B cell (primary cell): ENCODE data around the gene SLCO3A1. TPM values are rescaled to one million over a fixed set of nuclear protein-coding genes. Genes with fewer than 3 reads are reported as not detected.

Source experiments
- ATAC-seq: fragments of 200-7000 bp; cut with Tn5 transposase; one replicate; pipeline ENCODE4 v1.10.0; 2021; ENCODE audit warnings: low read depth, mild to moderate bottlenecking, moderate number of reproducible peaks, moderate library complexity
- CTCF ChIA-PET: fragments of 350-600 bp; sonication (Branson Sonifier 250); formaldehyde crosslinking; loops from one replicate; lab custom pipeline; 2021; ENCODE audit warnings: antibody characterized with exemption, inconsistent platforms; lab: Charles Lee
- POLR2A ChIA-PET: fragments of 350-600 bp; sonication (Branson Sonifier 250); formaldehyde crosslinking; loops from one replicate; lab custom pipeline; 2021; ENCODE audit warnings: antibody characterized with exemption; lab: Charles Lee
- DNase-seq: peaks from one replicate; pipeline ENCODE4 v3.0.0; 2013
- H2AFZ ChIP-seq: 2 replicates; pipeline ENCODE4 v1.6.1; 2012; ENCODE audit warnings: mild to moderate bottlenecking, low read depth, low read length; ENCODE audit not compliant: insufficient read depth, poor library complexity, severe bottlenecking
- H3K27ac ChIP-seq, 2 donors: 1 replicate in 1 of 2; 2 replicates in 1 of 2; pipeline ENCODE4 v1.5.1; 2012 to 2013; ENCODE audit warnings: low read length in 2 of 2, mild to moderate bottlenecking in 2 of 2, moderate library complexity in 1 of 2
- H3K27me3 ChIP-seq, 4 experiments: fragments of 200-600 bp in 1 of 4; sonication (generic) in 1 of 4; replicated peaks in 1 of 4; 1 replicate in 2 of 4; 2 replicates in 2 of 4; pipeline versions ENCODE4 v1.6.1 to v1.7.0; 2013 to 2016; ENCODE audit warnings: low read length in 3 of 4, mild to moderate bottlenecking in 2 of 4, mixed read lengths in 1 of 4, moderate library complexity in 1 of 4; ENCODE audit not compliant: insufficient read depth in 4 of 4, control insufficient read depth in 3 of 4; ENCODE audit errors: control extremely low read depth in 1 of 4
- H3K36me3 ChIP-seq, 2 experiments: replicated peaks in 1 of 2; 1 replicate in 1 of 2; 2 replicates in 1 of 2; pipeline versions ENCODE4 v1.6.1 to v1.7.1; 2013; ENCODE audit warnings: low read length in 1 of 2; ENCODE audit not compliant: insufficient read depth in 2 of 2, control insufficient read depth in 1 of 2; ENCODE audit errors: control extremely low read depth in 1 of 2, extremely low read depth in 1 of 2
- H3K4me1 ChIP-seq, 2 donors: fragments of 200-600 bp in 1 of 2; sonication (generic) in 1 of 2; 1 replicate in 1 of 2; 2 replicates in 1 of 2; pipeline versions ENCODE4 v1.5.1 to v1.6.1; 2013 to 2017; ENCODE audit warnings: low read length in 2 of 2; ENCODE audit not compliant: control insufficient read depth in 2 of 2, insufficient read depth in 2 of 2
- H3K4me2 ChIP-seq: replicated peaks from 2 replicates; pipeline ENCODE3; 2012; ENCODE audit warnings: mild to moderate bottlenecking, low read depth, low read length; ENCODE audit not compliant: poor library complexity, severe bottlenecking
- H3K4me3 ChIP-seq, 5 experiments: fragments of 200-600 bp in 1 of 5; sonication (generic) in 1 of 5; 1 replicate in 3 of 5; 2 replicates in 2 of 5; pipeline versions ENCODE4 v1.5.1 to v1.7.0; 2011 to 2016; ENCODE audit warnings: low read length in 4 of 5, mild to moderate bottlenecking in 4 of 5, low read depth in 2 of 5, control low read depth in 1 of 5, moderate library complexity in 1 of 5; ENCODE audit not compliant: insufficient read depth in 1 of 5; ENCODE audit errors: control extremely low read depth in 1 of 5, extremely low read depth in 1 of 5
- H3K79me2 ChIP-seq: fragments of 200-600 bp; sonication (generic); one replicate; pipeline ENCODE4 v1.6.0; 2016; ENCODE audit warnings: low read length; ENCODE audit not compliant: control insufficient read depth, insufficient read depth
- H3K9ac ChIP-seq: fragments of 200-600 bp; sonication (generic); 2 replicates; pipeline ENCODE4 v1.6.1; 2017; ENCODE audit warnings: mild to moderate bottlenecking, low read length, moderate library complexity
- H3K9me3 ChIP-seq, 3 donors: one replicate each; pipeline versions ENCODE4 v1.6.1 to v1.7.1; 2013; ENCODE audit warnings: low read length in 2 of 3; ENCODE audit not compliant: control insufficient read depth in 2 of 3, insufficient read depth in 1 of 3; ENCODE audit errors: control extremely low read depth in 1 of 3
- H4K20me1 ChIP-seq: 2 replicates; pipeline ENCODE4 v1.6.0; 2012; ENCODE audit warnings: mild to moderate bottlenecking, low read length; ENCODE audit not compliant: insufficient read depth, control insufficient read depth, poor library complexity, severe bottlenecking
- H3K27ac Mint-ChIP-seq: one replicate; pipeline ENCODE4 v1.8.0; 2021; ENCODE audit warnings: mixed read lengths
- H3K27me3 Mint-ChIP-seq: one replicate; pipeline ENCODE4 v1.8.0; 2021; ENCODE audit warnings: mixed read lengths
- H3K4me1 Mint-ChIP-seq: one replicate; pipeline ENCODE4 v1.8.0; 2021; ENCODE audit warnings: mixed read lengths
- H3K4me3 Mint-ChIP-seq: one replicate; pipeline ENCODE4 v1.8.0; 2021; ENCODE audit warnings: mixed read lengths
- H3K9me3 Mint-ChIP-seq: one replicate; pipeline ENCODE4 v1.8.0; 2022; ENCODE audit warnings: mixed read lengths; ENCODE audit not compliant: insufficient read depth
- CTCF ChIP-seq: fragments of 200-600 bp; IDR thresholded peaks from one replicate; pipeline ENCODE4 v1.8.0; 2022; ENCODE audit warnings: antibody characterized with exemption, mild to moderate bottlenecking
- EZH2 ChIP-seq: IDR thresholded peaks from 2 replicates; pipeline ENCODE4 v1.6.1; 2012; ENCODE audit warnings: borderline replicate concordance, low read depth, mild to moderate bottlenecking, moderate library complexity, low read length; ENCODE audit not compliant: insufficient read depth, poor library complexity, severe bottlenecking
- WGBS: methylation state at CpG from one replicate; pipeline ENCODE4 v1.1.5; 2013; ENCODE audit warnings: missing lambda C conversion rate; ENCODE audit not compliant: insufficient coverage; 5-methylcytosine and 5-hydroxymethylcytosine counted together
- intact Hi-C: fragments of 100-400 bp; cut with micrococcal nuclease; formaldehyde crosslinking; loops from one replicate; pipeline ENCODE4 v1.10.0; 2022
- polyA plus RNA-seq: library from polyadenylated mRNA; depleted of rRNA; stranded (reverse); fragments of >200 nt; gene quantifications from 2 replicates; pipeline ENCODE4 v1.2.3, GENCODE V29; 2012
- total RNA-seq, 2 donors: library from RNA; stranded (reverse); fragments of 120-200 nt in 1 of 2; gene quantifications; 1 replicate in 1 of 2; 2 replicates in 1 of 2; pipeline versions ENCODE4 v1.2.3 to v1.2.4, GENCODE V29; 2013 to 2022

The SLCO3A1 gene
- total and polyA plus RNA-seq, 2 donors (not counting 1 experiment from before 2014, with no cell fraction given), result 0.99 to 2.3 TPM

DNA sequence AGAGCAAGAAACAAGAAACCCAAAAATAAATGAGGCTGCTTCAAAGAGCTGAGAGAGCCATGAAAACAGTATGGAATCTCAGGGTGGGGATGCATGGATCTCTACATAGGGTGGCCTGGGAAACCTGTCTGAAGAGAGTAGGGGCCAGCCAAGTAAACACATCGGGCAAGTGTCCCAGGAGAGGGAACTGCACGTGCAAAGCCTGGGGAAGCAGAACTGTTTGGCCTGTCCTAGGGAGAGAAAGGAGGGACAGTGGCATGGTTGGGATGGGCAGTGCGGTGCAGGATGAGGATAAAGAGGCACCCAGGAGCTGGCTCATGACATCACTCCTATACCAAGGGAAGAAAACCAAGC is 271.1 kb downstream of the SLCO3A1 start:
- H3K4me2 ChIP-seq, result no peak overlapping the region
- CTCF ChIA-PET, result no interaction called here
- intact Hi-C loops, result no loop called here

DNA sequence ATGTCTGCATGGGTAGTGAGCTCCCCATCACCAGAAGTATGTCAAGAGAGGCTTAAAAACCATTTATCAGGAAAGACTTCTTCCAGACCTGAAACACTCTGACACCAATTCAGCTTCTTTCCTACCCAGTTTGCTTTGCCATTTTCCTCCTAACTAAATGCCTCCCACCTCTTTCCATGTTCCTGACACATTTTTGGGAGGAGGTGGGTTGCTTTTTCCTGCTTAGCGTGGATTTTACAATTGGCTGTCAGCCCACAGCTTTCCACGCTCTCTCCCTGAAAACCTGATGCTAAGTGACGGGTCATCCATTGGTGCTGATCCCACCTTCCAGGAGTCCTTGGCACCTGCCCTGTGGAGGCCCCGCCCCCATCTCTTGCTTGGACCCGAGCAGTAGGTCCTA is 275.3 kb downstream of the SLCO3A1 start:
- DNase-seq, result no peak
- Mint-ChIP-seq H3K27ac (no peak overlapping the region), H3K4me3 (no peak overlapping the region), H3K4me1 (no peaks in the 10 kb centered on the region), H3K27me3 (no peaks in the 10 kb centered on the region), H3K9me3 (no peaks in the 10 kb centered on the region)
- intact Hi-C loops, result no loop called here
- no peak overlapping the region for H3K27ac ChIP-seq
- no peak overlapping the region for H3K9ac ChIP-seq
- no peak overlapping the region for H3K4me2 ChIP-seq
- no peaks in the 10 kb centered on the region for H3K4me1 ChIP-seq
- no peaks in the 10 kb centered on the region for H3K36me3 ChIP-seq
- no peaks in the 10 kb centered on the region for H4K20me1 ChIP-seq
- H2AFZ ChIP-seq, result no peak overlapping the region
- WGBS, result 92% methylated on average over 5 of the region's 5 CpGs
- ChIA-PET POLR2A (no interaction called here), CTCF (no interaction called here)
- no peak overlapping the region for H3K4me3 ChIP-seq
- ATAC-seq, result no peak
- H3K9me3 ChIP-seq, result no peaks in the 10 kb centered on the region
- H3K27me3 ChIP-seq, result no peaks in the 10 kb centered on the region
- H3K79me2 ChIP-seq, result no peaks in the 10 kb centered on the region
- TF ChIP-seq EZH2, result no peak
- no peak for TF ChIP-seq CTCF

More for the DNA sequence above, 271.1 kb downstream of the SLCO3A1 start:
- TF ChIP-seq EZH2, result no peak
- TF ChIP-seq CTCF, result no peak
- H3K9me3 ChIP-seq, result no peaks in the 10 kb centered on the region
- no CpG with 5 or more reads among the region's 3 CpGs for WGBS
- H3K27me3 ChIP-seq, result no peaks in the 10 kb centered on the region
- no peaks in the 10 kb centered on the region for H3K9me3 Mint-ChIP-seq
- H3K36me3 ChIP-seq, result no peaks in the 10 kb centered on the region
- H3K4me3 Mint-ChIP-seq, result no peak overlapping the region
- no peak overlapping the region for H3K27ac Mint-ChIP-seq
- H3K9ac ChIP-seq, result no peak overlapping the region
- no peaks in the 10 kb centered on the region for H3K27me3 Mint-ChIP-seq
- no peak overlapping the region for H3K27ac ChIP-seq
- no peaks in the 10 kb centered on the region for H3K4me1 Mint-ChIP-seq
- H3K79me2 ChIP-seq, result no peaks in the 10 kb centered on the region
- H2AFZ ChIP-seq, result no peak overlapping the region
- ATAC-seq (no peak), DNase-seq (no peak)
- POLR2A ChIA-PET, result no interaction called here
- H4K20me1 ChIP-seq, result no peaks in the 10 kb centered on the region
- no peaks in the 10 kb centered on the region for H3K4me1 ChIP-seq
- H3K4me3 ChIP-seq, result no peak overlapping the region
